ENCODE measurements around the gene SDHB.

The SDHB gene

GRCh38 chr1:16986560-16986959, 67.3 kb downstream of the SDHB start:
- DNase-seq (ENCODE audit: low read depth in 2 of 2), result no peak

- DNase-seq (ENCODE audit: low read depth in 2 of 2), result no peak
These were observed 67.7 kb downstream of the SDHB start for GRCh38 chr1:16986113-16986512.

- no peak for DNase-seq (ENCODE audit: low read depth in 2 of 2)
These were observed 69.1 kb downstream of the SDHB start for GRCh38 chr1:16984717-16985116.

- DNase-seq (ENCODE audit: low read depth in 2 of 2), result no peak
These were observed 70.2 kb downstream of the SDHB start for GRCh38 chr1:16983649-16984048.

- DNase-seq (ENCODE audit: low read depth in 2 of 2), result no peak
These were observed 70.9 kb downstream of the SDHB start for GRCh38 chr1:16982902-16983301.

- DNase-seq (ENCODE audit: low read depth in 2 of 2), result no peak
These were observed 72.5 kb downstream of the SDHB start for GRCh38 chr1:16981269-16981849.

GRCh38 chr1:16980473-16981268, 73.2 kb downstream of the SDHB start, which contains the start of gene MFAP2:
Gene MFAP2, minus strand, starts transcription at chr1:16980620. Its CDS starts 2,347 bp downstream, at chr1:16978273.
- DNase-seq (ENCODE audit: low read depth in 2 of 2), result peak in 1 of 2 donors; percentile 5

- no peak for DNase-seq (ENCODE audit: low read depth in 2 of 2)
These were observed 74.1 kb downstream of the SDHB start for GRCh38 chr1:16979475-16980327.

- no peak for DNase-seq (ENCODE audit: low read depth in 2 of 2)
These were observed 75.0 kb downstream of the SDHB start for GRCh38 chr1:16978567-16979474.

GRCh38 chr1:16978139-16978538, 75.7 kb downstream of the SDHB start:
- DNase-seq (ENCODE audit: low read depth in 2 of 2), result no peak

GRCh38 chr1:16977377-16977776, 76.5 kb downstream of the SDHB start:
- DNase-seq (ENCODE audit: low read depth in 2 of 2), result no peak

GRCh38 chr1:16976966-16977365, 76.9 kb downstream of the SDHB start:
- no peak for DNase-seq (ENCODE audit: low read depth in 2 of 2)

- DNase-seq (ENCODE audit: low read depth in 2 of 2), result no peak
These were observed 78.0 kb downstream of the SDHB start for GRCh38 chr1:16975838-16976237.

- no peak for DNase-seq (ENCODE audit: low read depth in 2 of 2)
These were observed 78.6 kb downstream of the SDHB start for GRCh38 chr1:16975211-16975610.

GRCh38 chr1:16973215-16973614, 80.6 kb downstream of the SDHB start:
- no peak for DNase-seq (ENCODE audit: low read depth in 2 of 2)

- DNase-seq (ENCODE audit: low read depth in 2 of 2), result no peak
These were observed 81.5 kb downstream of the SDHB start for GRCh38 chr1:16972189-16972895.

- no peak for DNase-seq (ENCODE audit: low read depth in 2 of 2)
These were observed 82.3 kb downstream of the SDHB start for GRCh38 chr1:16971341-16972188.

GRCh38 chr1:16970132-16970910, 83.5 kb downstream of the SDHB start:
- no peak for DNase-seq (ENCODE audit: low read depth in 2 of 2)

- no peak for DNase-seq (ENCODE audit: low read depth in 2 of 2)
These were observed 84.2 kb downstream of the SDHB start for GRCh38 chr1:16969651-16970050.

Measured in stimulated activated CD4-positive, alpha-beta T cell treated with anti-CD3 and anti-CD28 coated beads, Interleukin-1b, Interleukin-23, amount 100 ng/mL, for 4 hours (primary cell).